HCT116 (cell line): Measurements from ENCODE around the gene NEURL1B. TPM values are rescaled to one million over a fixed set of nuclear protein-coding genes. Genes with fewer than 3 reads are reported as not detected.

Experiments used
- ATAC-seq: fragments of 200-7000 bp; cut with Tn5 transposase; 2 replicates; pipeline ENCODE4 v1.9.1; 2020; ENCODE audit warnings: mild to moderate bottlenecking, moderate library complexity
- BruUV-seq: library from RNA; stranded (reverse); fragments of 400-500 nt; replicated peaks from 2 replicates; lab custom pipeline; 2021; lab: Mats Ljungman, UMichigan
- CTCF ChIA-PET: fragments of 300-600 bp; sonication (Branson Sonifier 250); formaldehyde crosslinking; loops from one replicate; lab custom pipeline; 2021; ENCODE audit warnings: antibody characterized with exemption; lab: Charles Lee
- POLR2A ChIA-PET: fragments of 300-600, 350-600 bp; sonication (Branson Sonifier 250); formaldehyde crosslinking; loops from one replicate; lab custom pipeline; 2021; ENCODE audit warnings: antibody characterized with exemption; lab: Charles Lee
- RAD21 ChIA-PET, 2 experiments: fragments of 300-600 bp; sonication (Branson Sonifier 250); formaldehyde crosslinking; loops; one replicate each; lab custom pipeline; 2023; ENCODE audit warnings: low total read pairs in 2 of 2; ENCODE audit not compliant: uncharacterized antibody in 2 of 2, unreplicated experiment in 2 of 2, low non-redundant PET in 1 of 2; lab: Charles Lee
- DNase-seq: peaks from one replicate; pipeline ENCODE4 v3.0.0-alpha.2; 2010; ENCODE audit warnings: low read depth, low spot score
- H2AFZ ChIP-seq: fragments of 200-600 bp; shearing (Covaris generic), sonication (generic); 2 replicates; pipeline ENCODE4 v1.6.1; 2017; ENCODE audit warnings: low read depth, mixed run types, mixed read lengths, antibody characterized with exemption, low read length; ENCODE audit not compliant: poor library complexity, severe bottlenecking
- H3K27ac ChIP-seq: 2 replicates; pipeline ENCODE4 v1.5.1; 2012; ENCODE audit warnings: low read depth, low read length
- H3K27me3 ChIP-seq: fragments of 200-600 bp; sonication (generic); 2 replicates; pipeline ENCODE4 v1.6.1; 2016; ENCODE audit warnings: mixed run types, low read length, mixed read lengths; ENCODE audit not compliant: insufficient read depth
- H3K36me3 ChIP-seq, 2 experiments: fragments of 200-500 bp in 1 of 2; fragments of 200-600 bp in 1 of 2; sonication (Bioruptor generic) in 1 of 2; sonication (generic) in 1 of 2; 2 replicates each; pipeline versions ENCODE4 v1.5.1 to v1.6.1; 2014 to 2016; ENCODE audit warnings: low read length in 2 of 2, inconsistent platforms in 1 of 2, mixed read lengths in 1 of 2, mixed run types in 1 of 2; ENCODE audit not compliant: insufficient read depth in 2 of 2, control insufficient read depth in 1 of 2
- H3K4me1 ChIP-seq, 2 experiments: fragments of 200-600 bp in 1 of 2; sonication (generic) in 1 of 2; 2 replicates each; pipeline versions ENCODE4 v1.5.1 to v1.6.1; 2012 to 2017; ENCODE audit warnings: low read length in 2 of 2, inconsistent platforms in 1 of 2, mild to moderate bottlenecking in 1 of 2, mixed read lengths in 1 of 2, mixed run types in 1 of 2, moderate library complexity in 1 of 2; ENCODE audit not compliant: insufficient read depth in 2 of 2, control insufficient read depth in 1 of 2
- H3K4me2 ChIP-seq: fragments of 200-600 bp; sonication (generic); 2 replicates; pipeline ENCODE4 v1.6.1; 2017; ENCODE audit warnings: mixed run types, low read length, mixed read lengths
- H3K4me3 ChIP-seq, 2 experiments: fragments of 200-600 bp in 1 of 2; sonication (generic) in 1 of 2; replicated peaks in 1 of 2; 2 replicates each; pipeline ENCODE4 v1.5.1; 2011 to 2016; ENCODE audit warnings: low read length in 2 of 2, control low read depth in 1 of 2, low read depth in 1 of 2, mild to moderate bottlenecking in 1 of 2, mixed read lengths in 1 of 2, mixed run types in 1 of 2
- H3K79me2 ChIP-seq: fragments of 200-600 bp; sonication (generic); 2 replicates; pipeline ENCODE4 v1.6.1; 2017; ENCODE audit warnings: mild to moderate bottlenecking, mixed run types, low read length, moderate library complexity, mixed read lengths; ENCODE audit not compliant: insufficient read depth
- H3K9ac ChIP-seq: fragments of 200-600 bp; sonication (generic); 2 replicates; pipeline ENCODE4 v1.6.1; 2016; ENCODE audit warnings: low read length, mixed read lengths
- H3K9me2 ChIP-seq: fragments of 200-600 bp; sonication (generic), shearing (Covaris generic); 2 replicates; pipeline ENCODE4 v1.6.1; 2017; ENCODE audit warnings: mixed run types, mild to moderate bottlenecking, moderate library complexity; ENCODE audit not compliant: insufficient read depth
- H3K9me3 ChIP-seq, 2 experiments: fragments of 200-500 bp in 1 of 2; fragments of 200-600 bp in 1 of 2; sonication (Bioruptor generic) in 1 of 2; sonication (generic) in 1 of 2; 2 replicates each; pipeline ENCODE4 v1.6.1; 2014 to 2017; ENCODE audit warnings: low read length in 2 of 2, mixed read lengths in 2 of 2, inconsistent platforms in 1 of 2, low read depth in 1 of 2, mild to moderate bottlenecking in 1 of 2, mixed run types in 1 of 2, moderate library complexity in 1 of 2; ENCODE audit not compliant: control insufficient read depth in 1 of 2, insufficient read depth in 1 of 2
- H4K20me1 ChIP-seq: fragments of 200-600 bp; sonication (generic), shearing (Covaris generic); 2 replicates; pipeline ENCODE4 v1.6.1; 2017; ENCODE audit warnings: mixed run types, mild to moderate bottlenecking, moderate library complexity; ENCODE audit not compliant: insufficient read depth
- ATF3 ChIP-seq: IDR thresholded peaks from 2 replicates; pipeline ENCODE4 v1.6.1; 2012
- CBX3 ChIP-seq: IDR thresholded peaks from 2 replicates; pipeline ENCODE4 v1.6.1; 2012; ENCODE audit warnings: low read depth
- CEBPB ChIP-seq: IDR thresholded peaks from 2 replicates; pipeline ENCODE4 v1.6.1; 2012; ENCODE audit warnings: low read depth
- EGR1 ChIP-seq: IDR thresholded peaks from 2 replicates; pipeline ENCODE4 v1.6.1; 2012; ENCODE audit warnings: low read depth
- ELF1 ChIP-seq: IDR thresholded peaks from 2 replicates; pipeline ENCODE4 v1.6.1; 2012; ENCODE audit warnings: low read depth, borderline replicate concordance
- EZH2 ChIP-seq: fragments of 200-600 bp; sonication (generic); IDR thresholded peaks from 2 replicates; pipeline ENCODE4 v1.6.1; 2017; ENCODE audit warnings: antibody characterized with exemption, mixed run types
- EZH2phosphoT487 ChIP-seq: fragments of 200-600 bp; IDR thresholded peaks from 2 replicates; pipeline ENCODE4 v1.6.1; 2018; ENCODE audit warnings: antibody characterized with exemption, borderline replicate concordance
- FOSL1 ChIP-seq: IDR thresholded peaks from 2 replicates; pipeline ENCODE4 v1.6.1; 2012; ENCODE audit warnings: low read depth
- JUND ChIP-seq: IDR thresholded peaks from 2 replicates; pipeline ENCODE4 v1.6.1; 2012
- MAX ChIP-seq: IDR thresholded peaks from 2 replicates; pipeline ENCODE4 v1.6.1; 2012
- POLR2A ChIP-seq: IDR thresholded peaks from 2 replicates; pipeline ENCODE4 v1.7.0; 2011; ENCODE audit warnings: borderline replicate concordance; ENCODE audit not compliant: insufficient read depth, insufficient read length; ENCODE audit errors: extremely low read depth
- POLR2AphosphoS5 ChIP-seq: IDR thresholded peaks from 2 replicates; pipeline ENCODE4 v1.6.1; 2011; ENCODE audit warnings: mild to moderate bottlenecking, low read depth, low read length, moderate library complexity
- RAD21 ChIP-seq: IDR thresholded peaks from 2 replicates; pipeline ENCODE4 v1.6.1; 2012; ENCODE audit warnings: low read depth, mild to moderate bottlenecking
- REST ChIP-seq: IDR thresholded peaks from 2 replicates; pipeline ENCODE4 v1.6.1; 2012; ENCODE audit warnings: low read depth
- SIN3A ChIP-seq: IDR thresholded peaks from 2 replicates; pipeline ENCODE4 v1.6.1; 2012; ENCODE audit warnings: low read depth
- SP1 ChIP-seq: IDR thresholded peaks from 2 replicates; pipeline ENCODE4 v1.6.1; 2012; ENCODE audit warnings: low read depth
- SRF ChIP-seq: IDR thresholded peaks from 2 replicates; pipeline ENCODE4 v1.6.1; 2012; ENCODE audit warnings: low read depth
- ZFX ChIP-seq: fragments of 450-650 bp; IDR thresholded peaks from 2 replicates; pipeline ENCODE4 v1.6.1; 2017
- ZNF274 ChIP-seq: fragments of 200-500 bp; sonication (Bioruptor generic); IDR thresholded peaks from 2 replicates; pipeline ENCODE4 v1.6.1; 2014; ENCODE audit warnings: mild to moderate bottlenecking, low read depth, low read length, inconsistent platforms
- intact Hi-C: fragments of 100-400 bp; cut with micrococcal nuclease; formaldehyde crosslinking; loops from 2 replicates; pipeline ENCODE4 v1.10.0; 2022
- total RNA-seq: library from RNA; stranded (reverse); gene quantifications from one replicate; pipeline ENCODE4 v1.2.1, GENCODE V29; 2021; ENCODE audit not compliant: unreplicated experiment

NEURL1B gene
- total RNA-seq, 1 experiment from 2014 or later = 5.8 TPM

- Histone ChIP-seq H3K27ac (no peak overlapping the region), H3K27me3 (peaks cover 7% of the 10 kb centered on the region; the same call in 1 of the 2 replicates), H3K4me1 (no peaks in the 10 kb centered on the region), H3K9me2 (no peaks in the 10 kb centered on the region), H3K9ac (no peak overlapping the region), H3K4me3 (no peak overlapping the region), H2AFZ (no peak overlapping the region), H3K36me3 (no peaks in the 10 kb centered on the region), H3K4me2 (no peak overlapping the region), H3K79me2 (no peaks in the 10 kb centered on the region), H4K20me1 (no peaks in the 10 kb centered on the region), H3K9me3 (no peaks in the 10 kb centered on the region)
- ChIA-PET RAD21 (no interaction called here), CTCF (no interaction called here), POLR2A (no interaction called here)
- intact Hi-C loops = no loop called here
- DNase-seq (no peak), ATAC-seq (no peak)
- TF ChIP-seq SIN3A (no peak), RAD21 (no peak), MAX (no peak), SRF (no peak), EGR1 (no peak), REST (no peak), ZFX (no peak), EZH2 (no peak), ZNF274 (no peak), EZH2phosphoT487 (no peak), ATF3 (no peak), FOSL1 (no peak), ELF1 (no peak), POLR2A (no peak), JUND (no peak), CBX3 (no peak), SP1 (no peak), POLR2AphosphoS5 (no peak), CEBPB (no peak)
- BruUV-seq = no TSS peak
These were observed 28.3 kb upstream of the NEURL1B start for GRCh38 chr5:172612771-172613170.
